ENCODE measurements around the gene MYEOV.

The MYEOV gene

DNA sequence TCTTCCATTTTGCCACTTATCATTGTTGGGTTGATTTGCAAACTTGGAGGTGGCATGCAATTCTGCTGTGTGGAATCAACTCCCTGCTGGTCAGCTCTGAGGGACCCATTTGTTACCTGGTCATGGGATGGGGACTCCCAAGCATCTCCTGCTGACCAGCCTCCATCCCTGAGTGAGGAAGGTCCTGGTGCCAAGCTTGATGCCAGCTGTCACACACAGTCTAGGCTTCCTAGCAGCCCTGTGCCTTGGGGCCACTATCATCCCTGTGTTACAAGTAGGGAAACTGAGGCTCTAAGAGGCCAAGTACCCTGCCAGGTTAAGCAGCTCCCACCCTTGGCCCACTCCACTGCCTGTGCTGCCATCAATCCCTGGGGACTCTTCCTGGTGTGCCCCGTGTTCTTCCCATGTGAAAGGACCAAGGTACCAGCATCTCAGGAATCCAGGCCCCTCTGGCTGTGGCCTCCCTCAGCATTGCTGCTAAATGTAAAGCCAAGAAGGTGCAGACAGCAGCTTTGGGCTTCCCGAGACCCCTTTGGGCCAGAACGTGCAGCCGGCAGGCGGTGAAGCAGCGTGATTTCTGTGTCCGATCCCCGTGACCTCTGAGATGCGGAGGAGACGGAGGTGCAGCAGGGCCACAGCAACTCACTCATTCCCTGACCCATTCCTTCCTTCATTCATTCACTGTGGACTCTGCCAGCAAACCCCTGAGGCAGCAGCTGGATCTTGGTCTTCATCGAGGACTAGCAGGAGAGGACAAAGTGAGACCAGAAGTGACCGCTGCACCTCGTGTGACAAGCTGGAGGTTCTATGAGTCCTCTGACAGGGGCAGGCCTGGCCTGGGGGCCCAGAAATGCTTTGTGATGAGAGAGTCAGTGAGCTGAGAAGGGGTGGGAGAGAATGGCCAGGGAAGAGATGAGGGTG lies 49.7 kb downstream of the MYEOV start:
- DNase-seq: no peak

DNA sequence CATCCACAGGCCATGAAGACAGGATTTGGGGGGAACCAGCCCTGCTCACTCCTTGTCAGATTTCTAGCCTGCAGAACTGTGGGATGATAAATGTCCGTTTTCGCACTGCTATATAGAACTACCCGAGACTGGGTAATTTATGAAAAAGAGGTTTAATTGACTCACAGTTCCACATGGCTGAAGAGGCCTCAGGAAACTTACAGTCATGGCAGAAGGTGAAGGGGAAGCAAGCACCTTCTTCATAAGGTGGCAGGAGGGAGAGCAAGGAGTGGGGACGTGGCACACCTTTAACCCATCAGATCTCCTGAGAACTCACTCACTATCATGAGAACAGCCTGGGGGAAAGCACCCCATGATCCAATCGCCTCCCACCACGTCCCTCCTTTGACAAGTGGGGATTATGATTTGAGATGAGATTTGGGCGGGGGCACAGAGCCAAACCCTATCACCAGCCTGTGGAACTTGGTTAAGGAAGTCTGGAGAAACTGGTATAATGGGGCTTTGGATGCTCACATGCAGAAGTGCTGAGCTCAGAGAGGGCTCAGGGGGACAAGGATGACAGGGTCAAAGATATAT lies 50.7 kb downstream of the MYEOV start:
- no peak for DNase-seq
